ENCODE measurements around the gene AADACL4.

AADACL4 gene

DNA sequence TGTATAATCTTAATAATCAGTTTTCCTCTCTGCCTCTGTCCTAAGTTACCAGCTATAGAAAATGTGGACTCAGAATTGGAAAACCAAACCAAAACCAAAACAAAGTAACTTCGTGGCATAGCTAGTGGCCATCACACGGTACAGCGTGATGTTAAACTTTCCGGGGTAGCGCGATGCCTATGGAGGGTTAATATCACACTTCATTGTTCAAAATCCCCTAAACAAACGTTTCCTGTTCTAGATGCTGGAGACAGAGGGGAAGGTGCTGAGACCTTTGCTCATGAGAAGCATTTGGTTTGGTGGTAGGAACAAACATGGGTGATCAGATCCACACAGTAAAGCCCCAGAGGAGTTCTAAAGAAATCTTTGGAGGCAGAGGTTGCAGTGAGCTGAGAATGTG is 4.9 kb downstream of the AADACL4 start:
- ChIA-PET POLR2A (no interaction called here), CTCF (interaction anchor here (0.6 to 2.2 kb wide), 2 partner anchors 10 to 379 kb away, joined by 3 to 15 read pairs; no protein-coding TSS in a partner anchor)
- Histone ChIP-seq H3K36me3 (ENCODE audit: control insufficient read depth in 2 of 2, insufficient read depth in 1 of 2, low read length in 2 of 2) (no peaks in the 10 kb centered on the region), H3K4me3 (ENCODE audit: low read depth, low read length) (no peak overlapping the region), H3K4me1 (ENCODE audit: control insufficient read depth, insufficient read depth, low read length) (0 out of 2 replicates have a peak, but pooled peaks cover 2% of the 10 kb centered on the region), H3K9me3 (ENCODE audit: control insufficient read depth, insufficient read depth, low read depth, low read length) (no peaks in the 10 kb centered on the region), H3K27ac (ENCODE audit: extremely low read depth, low read depth, low read length) (no peak overlapping the region)
- TF ChIP-seq, protein P1, sequence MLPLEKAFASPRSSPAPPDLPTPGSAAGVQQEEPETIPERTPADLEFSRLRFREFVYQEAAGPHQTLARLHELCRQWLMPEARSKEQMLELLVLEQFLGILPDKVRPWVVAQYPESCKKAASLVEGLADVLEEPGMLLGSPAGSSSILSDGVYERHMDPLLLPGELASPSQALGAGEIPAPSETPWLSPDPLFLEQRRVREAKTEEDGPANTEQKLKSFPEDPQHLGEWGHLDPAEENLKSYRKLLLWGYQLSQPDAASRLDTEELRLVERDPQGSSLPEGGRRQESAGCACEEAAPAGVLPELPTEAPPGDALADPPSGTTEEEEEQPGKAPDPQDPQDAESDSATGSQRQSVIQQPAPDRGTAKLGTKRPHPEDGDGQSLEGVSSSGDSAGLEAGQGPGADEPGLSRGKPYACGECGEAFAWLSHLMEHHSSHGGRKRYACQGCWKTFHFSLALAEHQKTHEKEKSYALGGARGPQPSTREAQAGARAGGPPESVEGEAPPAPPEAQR (tag by site-specific recombination; IDR thresholded peaks at IDR 0.05), result no peak
- no peak for TF ChIP-seq ZNF621 (tag by site-specific recombination; IDR thresholded peaks at IDR 0.05)

DNA sequence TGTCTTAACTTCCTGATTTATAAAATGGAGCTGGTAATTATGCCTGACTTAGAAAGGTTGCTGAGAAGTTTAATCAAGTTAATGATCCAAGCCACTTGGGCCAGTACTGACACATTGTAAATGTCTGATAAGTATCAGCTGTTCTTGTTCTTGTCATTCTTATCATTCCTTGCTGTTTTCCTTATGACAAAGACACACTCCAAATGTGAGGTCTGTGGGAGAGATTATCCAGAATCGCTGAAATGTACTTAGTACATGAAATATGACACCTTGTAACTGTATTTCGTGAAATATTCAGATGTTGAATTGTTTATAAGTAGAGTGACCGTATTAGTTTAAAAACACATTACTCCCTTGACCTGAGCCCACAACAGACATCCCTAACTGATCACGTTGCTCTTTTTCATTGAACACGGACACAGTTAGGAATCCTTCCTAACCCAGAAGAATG is 6.1 kb downstream of the AADACL4 start:
- H3K4me1 ChIP-seq (ENCODE audit: control insufficient read depth, insufficient read depth, low read length), result 0 out of 2 replicates have a peak, but pooled peaks cover 2% of the 10 kb centered on the region
- H3K36me3 ChIP-seq (ENCODE audit: control insufficient read depth in 2 of 2, insufficient read depth in 1 of 2, low read length in 2 of 2), result no peaks in the 10 kb centered on the region
- ChIA-PET CTCF (interaction anchor here (0.6 to 2.2 kb wide), 3 partner anchors 9 to 406 kb away, joined by 3 to 15 read pairs (median 3); no protein-coding TSS in a partner anchor), POLR2A (interaction anchor here (0.9 kb wide), 1 partner anchor 33 kb away, joined by 3 read pairs; no protein-coding TSS in a partner anchor)
- TF ChIP-seq ZNF677 (tag by site-specific recombination; IDR thresholded peaks at IDR 0.05) (no peak), TRIM28 (IDR thresholded peaks at IDR 0.05; ENCODE audit: borderline replicate concordance, low read length) (peak; percentile 82), ZEB2 (tag by site-specific recombination; IDR thresholded peaks at IDR 0.05) (0 out of 2 replicates have a peak, but pooled peaks have one; percentile 19), ZNF843 (tag by site-specific recombination; IDR thresholded peaks at IDR 0.05) (peak; percentile 69; the same call in 1 of the 2 replicates), GLI2 (tag by site-specific recombination; IDR thresholded peaks at IDR 0.05; ENCODE audit: borderline replicate concordance, low read depth) (0 out of 2 replicates have a peak, but pooled peaks have one; percentile 13), OSR2 (tag by site-specific recombination; IDR thresholded peaks at IDR 0.05) (0 out of 2 replicates have a peak, but pooled peaks have one; percentile 13), ZXDB (tag by site-specific recombination; IDR thresholded peaks at IDR 0.05) (peak; percentile 61; the same call in 1 of the 2 replicates), ZNF274 (IDR thresholded peaks at IDR 0.05; ENCODE audit: low read length) (no peak), ZNF274 (tag by site-specific recombination; IDR thresholded peaks at IDR 0.05; ENCODE audit: borderline replicate concordance) (no peak), FEZF1 (tag by site-specific recombination; IDR thresholded peaks at IDR 0.05) (peak; percentile 85)
- TF ChIP-seq, protein P2, sequence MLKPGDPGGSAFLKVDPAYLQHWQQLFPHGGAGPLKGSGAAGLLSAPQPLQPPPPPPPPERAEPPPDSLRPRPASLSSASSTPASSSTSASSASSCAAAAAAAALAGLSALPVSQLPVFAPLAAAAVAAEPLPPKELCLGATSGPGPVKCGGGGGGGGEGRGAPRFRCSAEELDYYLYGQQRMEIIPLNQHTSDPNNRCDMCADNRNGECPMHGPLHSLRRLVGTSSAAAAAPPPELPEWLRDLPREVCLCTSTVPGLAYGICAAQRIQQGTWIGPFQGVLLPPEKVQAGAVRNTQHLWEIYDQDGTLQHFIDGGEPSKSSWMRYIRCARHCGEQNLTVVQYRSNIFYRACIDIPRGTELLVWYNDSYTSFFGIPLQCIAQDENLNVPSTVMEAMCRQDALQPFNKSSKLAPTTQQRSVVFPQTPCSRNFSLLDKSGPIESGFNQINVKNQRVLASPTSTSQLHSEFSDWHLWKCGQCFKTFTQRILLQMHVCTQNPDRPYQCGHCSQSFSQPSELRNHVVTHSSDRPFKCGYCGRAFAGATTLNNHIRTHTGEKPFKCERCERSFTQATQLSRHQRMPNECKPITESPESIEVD (tag by site-specific recombination; IDR thresholded peaks at IDR 0.05), result peak; percentile 64
- no peak overlapping the region for H3K4me3 ChIP-seq (ENCODE audit: low read depth, low read length)
- H3K9me3 ChIP-seq (ENCODE audit: control insufficient read depth, insufficient read depth, low read depth, low read length), result no peaks in the 10 kb centered on the region
- no peak overlapping the region for H3K27ac ChIP-seq (ENCODE audit: extremely low read depth, low read depth, low read length)

DNA sequence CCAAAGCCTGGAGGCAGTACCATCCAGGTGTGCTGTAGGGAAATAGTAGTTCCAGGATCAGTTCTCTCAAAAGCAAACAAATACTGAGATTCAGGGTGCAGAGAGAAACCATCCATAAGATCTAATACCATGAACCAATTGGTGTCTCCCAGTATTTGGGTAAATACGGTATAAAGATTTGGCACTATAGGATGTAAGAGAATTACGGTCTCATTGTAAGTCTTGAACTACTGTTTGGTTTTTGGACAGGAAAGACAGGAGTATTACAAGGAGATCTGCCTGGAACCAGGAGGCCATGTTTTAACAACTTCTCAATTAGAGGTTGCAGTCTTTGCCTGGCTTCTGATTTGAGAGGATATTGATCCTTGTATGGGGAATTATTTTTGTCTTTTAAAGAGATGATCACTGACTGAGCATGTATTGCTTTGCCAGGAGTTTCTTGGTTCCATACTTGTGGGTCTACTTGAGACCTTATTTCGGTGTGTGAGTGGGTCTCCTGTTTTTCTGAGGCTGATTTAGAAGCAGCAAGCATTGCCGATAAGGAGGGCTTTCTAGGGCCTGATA is 10.2 kb downstream of the AADACL4 start:
- ChIA-PET CTCF (interaction anchor here (0.6 kb wide), 1 partner anchor 382 kb away, joined by 3 read pairs; no protein-coding TSS in a partner anchor), POLR2A (no interaction called here)
- no peak for TF ChIP-seq ZNF701 (tag by site-specific recombination; IDR thresholded peaks at IDR 0.05)
- TF ChIP-seq, protein P3, sequence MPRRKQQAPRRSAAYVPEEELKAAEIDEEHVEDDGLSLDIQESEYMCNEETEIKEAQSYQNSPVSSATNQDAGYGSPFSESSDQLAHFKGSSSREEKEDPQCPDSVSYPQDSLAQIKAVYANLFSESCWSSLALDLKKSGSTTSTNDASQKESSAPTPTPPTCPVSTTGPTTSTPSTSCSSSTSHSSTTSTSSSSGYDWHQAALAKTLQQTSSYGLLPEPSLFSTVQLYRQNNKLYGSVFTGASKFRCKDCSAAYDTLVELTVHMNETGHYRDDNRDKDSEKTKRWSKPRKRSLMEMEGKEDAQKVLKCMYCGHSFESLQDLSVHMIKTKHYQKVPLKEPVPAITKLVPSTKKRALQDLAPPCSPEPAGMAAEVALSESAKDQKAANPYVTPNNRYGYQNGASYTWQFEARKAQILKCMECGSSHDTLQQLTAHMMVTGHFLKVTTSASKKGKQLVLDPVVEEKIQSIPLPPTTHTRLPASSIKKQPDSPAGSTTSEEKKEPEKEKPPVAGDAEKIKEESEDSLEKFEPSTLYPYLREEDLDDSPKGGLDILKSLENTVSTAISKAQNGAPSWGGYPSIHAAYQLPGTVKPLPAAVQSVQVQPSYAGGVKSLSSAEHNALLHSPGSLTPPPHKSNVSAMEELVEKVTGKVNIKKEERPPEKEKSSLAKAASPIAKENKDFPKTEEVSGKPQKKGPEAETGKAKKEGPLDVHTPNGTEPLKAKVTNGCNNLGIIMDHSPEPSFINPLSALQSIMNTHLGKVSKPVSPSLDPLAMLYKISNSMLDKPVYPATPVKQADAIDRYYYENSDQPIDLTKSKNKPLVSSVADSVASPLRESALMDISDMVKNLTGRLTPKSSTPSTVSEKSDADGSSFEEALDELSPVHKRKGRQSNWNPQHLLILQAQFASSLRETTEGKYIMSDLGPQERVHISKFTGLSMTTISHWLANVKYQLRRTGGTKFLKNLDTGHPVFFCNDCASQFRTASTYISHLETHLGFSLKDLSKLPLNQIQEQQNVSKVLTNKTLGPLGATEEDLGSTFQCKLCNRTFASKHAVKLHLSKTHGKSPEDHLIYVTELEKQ (tag by site-specific recombination; IDR thresholded peaks at IDR 0.05; ENCODE audit: borderline replicate concordance), result no peak
- no peak for TF ChIP-seq ZSCAN23 (tag by site-specific recombination; IDR thresholded peaks at IDR 0.05)
- TF ChIP-seq REPIN1 (tag by site-specific recombination; IDR thresholded peaks at IDR 0.05; ENCODE audit: low read depth), result no peak
- TF ChIP-seq ZNF571 (tag by site-specific recombination; IDR thresholded peaks at IDR 0.05), result no peak
- TF ChIP-seq TRIM28 (IDR thresholded peaks at IDR 0.05; ENCODE audit: borderline replicate concordance, low read length), result peak; percentile 84; the same call in 1 of the 2 replicates

More for the DNA sequence above, 10.2 kb downstream of the AADACL4 start:
- no peak overlapping the region for H3K4me3 ChIP-seq (ENCODE audit: low read depth, low read length)
- no peaks in the 10 kb centered on the region for H3K9me3 ChIP-seq (ENCODE audit: control insufficient read depth, insufficient read depth, low read depth, low read length)
- H3K36me3 ChIP-seq (ENCODE audit: control insufficient read depth in 2 of 2, insufficient read depth in 1 of 2, low read length in 2 of 2), result no peaks in the 10 kb centered on the region
- H3K27ac ChIP-seq (ENCODE audit: extremely low read depth, low read depth, low read length), result no peak overlapping the region
- 0 out of 2 replicates have a peak, but pooled peaks cover 2% of the 10 kb centered on the region for H3K4me1 ChIP-seq (ENCODE audit: control insufficient read depth, insufficient read depth, low read length)
